OCI-LY1 (cell line): ENCODE data around the gene RSL1D1.

Experiments
- EZH2 ChIP-seq: fragments of 200-600 bp; sonication (generic), shearing (Covaris generic); IDR thresholded peaks from 2 replicates; pipeline ENCODE4 v1.8.0; 2017; ENCODE audit warnings: borderline replicate concordance, mixed run types, mild to moderate bottlenecking, antibody characterized with exemption, low read length, moderate library complexity, mixed read lengths
- TF ChIP-seq, protein P1 (sequence below): fragments of 200-600 bp; sonication (generic), shearing (Covaris generic); IDR thresholded peaks from 2 replicates; pipeline ENCODE4 v1.5.1; 2017; ENCODE audit warnings: mild to moderate bottlenecking, antibody characterized with exemption, low read length, moderate library complexity, mixed read lengths

DNA sequence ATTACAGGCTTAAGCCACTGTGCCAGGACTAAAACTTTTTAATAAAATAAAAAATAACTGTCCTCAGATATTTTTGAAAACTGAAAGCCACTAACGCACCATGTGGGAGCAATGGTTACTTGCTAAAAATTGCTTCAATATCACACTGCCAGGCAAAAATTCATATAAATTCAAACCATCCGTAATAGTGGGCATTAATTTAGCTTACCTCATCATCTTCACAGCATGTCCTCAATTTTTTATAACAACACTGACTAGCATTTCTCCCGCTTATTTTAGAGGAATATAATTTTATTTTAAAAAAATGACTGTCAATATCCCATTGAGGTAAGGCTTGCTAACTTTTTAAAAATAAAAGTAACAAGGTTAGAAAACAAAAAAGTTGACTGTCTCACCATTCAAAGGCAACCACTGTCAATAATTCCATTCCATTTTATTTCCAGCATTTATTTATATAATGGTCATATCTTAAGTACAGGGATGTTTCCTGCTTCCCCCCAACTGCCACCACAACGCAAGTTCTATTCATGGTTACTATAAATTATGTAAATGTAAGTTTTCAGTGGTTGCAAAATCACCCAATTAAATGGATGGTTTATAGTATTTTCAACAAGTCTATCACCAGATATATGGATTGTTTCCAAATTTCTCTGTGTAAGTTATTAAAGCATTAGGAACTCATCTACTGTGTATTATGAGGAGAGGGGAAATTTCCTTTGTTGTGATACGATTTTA lies 39.1 kb upstream of the RSL1D1 start:
- TF ChIP-seq, protein P1, sequence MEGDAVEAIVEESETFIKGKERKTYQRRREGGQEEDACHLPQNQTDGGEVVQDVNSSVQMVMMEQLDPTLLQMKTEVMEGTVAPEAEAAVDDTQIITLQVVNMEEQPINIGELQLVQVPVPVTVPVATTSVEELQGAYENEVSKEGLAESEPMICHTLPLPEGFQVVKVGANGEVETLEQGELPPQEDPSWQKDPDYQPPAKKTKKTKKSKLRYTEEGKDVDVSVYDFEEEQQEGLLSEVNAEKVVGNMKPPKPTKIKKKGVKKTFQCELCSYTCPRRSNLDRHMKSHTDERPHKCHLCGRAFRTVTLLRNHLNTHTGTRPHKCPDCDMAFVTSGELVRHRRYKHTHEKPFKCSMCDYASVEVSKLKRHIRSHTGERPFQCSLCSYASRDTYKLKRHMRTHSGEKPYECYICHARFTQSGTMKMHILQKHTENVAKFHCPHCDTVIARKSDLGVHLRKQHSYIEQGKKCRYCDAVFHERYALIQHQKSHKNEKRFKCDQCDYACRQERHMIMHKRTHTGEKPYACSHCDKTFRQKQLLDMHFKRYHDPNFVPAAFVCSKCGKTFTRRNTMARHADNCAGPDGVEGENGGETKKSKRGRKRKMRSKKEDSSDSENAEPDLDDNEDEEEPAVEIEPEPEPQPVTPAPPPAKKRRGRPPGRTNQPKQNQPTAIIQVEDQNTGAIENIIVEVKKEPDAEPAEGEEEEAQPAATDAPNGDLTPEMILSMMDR: no peak
- no peak for TF ChIP-seq EZH2
